A673 (cell line): ENCODE measurements around the gene IQGAP2. TPM values are rescaled to one million over a fixed set of nuclear protein-coding genes. Genes with fewer than 3 reads are reported as not detected.

Experiments used
- BruUV-seq: library from RNA; stranded (reverse); fragments of 400-500 nt; replicated peaks from 2 replicates; lab custom pipeline; 2021; lab: Mats Ljungman, UMichigan
- CTCF ChIA-PET: fragments of 300-600 bp; sonication (Branson Sonifier 250); formaldehyde crosslinking; loops from one replicate; lab custom pipeline; 2022; ENCODE audit warnings: antibody characterized with exemption; lab: Charles Lee
- POLR2A ChIA-PET: fragments of 300-600 bp; sonication (Branson Sonifier 250); formaldehyde crosslinking; loops from one replicate; lab custom pipeline; 2022; ENCODE audit warnings: antibody characterized with exemption; ENCODE audit not compliant: low non-redundant PET; lab: Charles Lee
- DNase-seq: peaks from one replicate; pipeline ENCODE4 v3.0.0-alpha.2; 2015; ENCODE audit warnings: low spot score
- H3K27ac ChIP-seq: fragments of 200-600 bp; sonication (generic); 2 replicates; pipeline ENCODE4 v1.5.1; 2016; ENCODE audit warnings: mixed run types, low read depth, mild to moderate bottlenecking, mixed read lengths, antibody characterized with exemption, low read length; ENCODE audit not compliant: poor library complexity, severe bottlenecking
- H3K27me3 ChIP-seq: fragments of 200-600 bp; sonication (generic); replicated peaks from 2 replicates; pipeline ENCODE4 v1.6.1; 2017; ENCODE audit warnings: mixed run types, low read depth, mild to moderate bottlenecking, mixed read lengths, antibody characterized with exemption, low read length; ENCODE audit not compliant: insufficient read depth, poor library complexity
- H3K36me3 ChIP-seq: fragments of 200-600 bp; sonication (generic); 2 replicates; pipeline ENCODE4 v1.6.1; 2016; ENCODE audit warnings: mixed run types, mild to moderate bottlenecking, mixed read lengths, antibody characterized with exemption, low read length; ENCODE audit not compliant: insufficient read depth, poor library complexity, severe bottlenecking
- H3K4me1 ChIP-seq: fragments of 200-600 bp; sonication (generic); 2 replicates; pipeline ENCODE4 v1.6.1; 2017; ENCODE audit warnings: mixed run types, mild to moderate bottlenecking, mixed read lengths, antibody characterized with exemption, low read length; ENCODE audit not compliant: insufficient read depth, poor library complexity, severe bottlenecking
- H3K4me3 ChIP-seq: fragments of 200-600 bp; sonication (generic); 2 replicates; pipeline ENCODE4 v1.5.1; 2016; ENCODE audit warnings: low read depth, mixed run types, mild to moderate bottlenecking, mixed read lengths, low read length; ENCODE audit not compliant: poor library complexity, severe bottlenecking
- H3K9me3 ChIP-seq: fragments of 200-600 bp; sonication (generic); 2 replicates; pipeline ENCODE4 v1.6.1; 2016; ENCODE audit warnings: mixed run types, low read depth, mild to moderate bottlenecking, mixed read lengths, antibody characterized with exemption, low read length; ENCODE audit not compliant: poor library complexity, severe bottlenecking
- EZH2 ChIP-seq: fragments of 200-600 bp; sonication (generic); IDR thresholded peaks from 2 replicates; pipeline ENCODE4 v1.6.1; 2017; ENCODE audit warnings: borderline replicate concordance, low read depth, mild to moderate bottlenecking, mixed read lengths, antibody characterized with exemption, low read length; ENCODE audit not compliant: poor library complexity, severe bottlenecking
- intact Hi-C: fragments of 100-400 bp; cut with micrococcal nuclease; formaldehyde crosslinking; loops from one replicate; pipeline ENCODE4 v1.10.0; 2022; ENCODE audit not compliant: unreplicated experiment
- total RNA-seq: library from RNA; stranded (reverse); gene quantifications from 2 replicates; pipeline ENCODE4 v1.2.3, GENCODE V29; 2021
- TF ChIP-seq, protein P1 (sequence below): fragments of 300-800, 200-600 bp; sonication (generic); conservative IDR thresholded peaks from 2 replicates; pipeline ENCODE4 v1.5.1; 2017; ENCODE audit warnings: low read depth, mild to moderate bottlenecking, antibody characterized with exemption, low read length, moderate library complexity, mixed read lengths

Gene IQGAP2
- total RNA-seq, 1 experiment from 2014 or later: 26.8 TPM

DNA sequence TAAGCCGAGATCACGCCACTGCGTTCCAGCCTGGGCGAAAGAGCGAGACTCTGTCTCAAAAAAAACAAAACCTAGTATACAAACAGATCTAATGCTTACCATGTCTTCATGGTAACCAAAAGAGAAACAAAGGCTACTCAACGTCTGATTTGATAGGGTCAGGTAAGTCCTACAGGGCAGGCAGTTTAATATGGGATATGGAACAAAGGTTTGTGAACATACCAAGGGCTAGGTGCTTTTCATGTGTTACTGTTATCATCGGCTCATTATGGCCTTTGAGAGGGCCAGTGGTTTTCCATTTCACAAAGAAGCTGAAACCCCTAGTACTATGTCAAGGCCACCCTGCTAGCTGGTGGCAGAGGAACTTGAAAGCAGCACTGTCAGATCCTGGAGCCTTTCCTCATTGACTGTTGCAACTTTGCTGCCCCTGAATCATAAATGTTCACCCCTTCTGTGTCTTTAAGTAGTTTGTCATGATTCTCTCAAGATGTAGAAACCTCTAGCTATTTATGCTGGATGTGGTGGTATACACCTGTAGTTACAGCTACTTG, 5.1 kb downstream of the IQGAP2 start:
- no TSS peak for BruUV-seq
- ChIA-PET CTCF (no interaction called here), POLR2A (interaction anchor here (0.5 kb wide), 1 partner anchor 43 kb away, joined by 3 read pairs; no protein-coding TSS in a partner anchor)

DNA sequence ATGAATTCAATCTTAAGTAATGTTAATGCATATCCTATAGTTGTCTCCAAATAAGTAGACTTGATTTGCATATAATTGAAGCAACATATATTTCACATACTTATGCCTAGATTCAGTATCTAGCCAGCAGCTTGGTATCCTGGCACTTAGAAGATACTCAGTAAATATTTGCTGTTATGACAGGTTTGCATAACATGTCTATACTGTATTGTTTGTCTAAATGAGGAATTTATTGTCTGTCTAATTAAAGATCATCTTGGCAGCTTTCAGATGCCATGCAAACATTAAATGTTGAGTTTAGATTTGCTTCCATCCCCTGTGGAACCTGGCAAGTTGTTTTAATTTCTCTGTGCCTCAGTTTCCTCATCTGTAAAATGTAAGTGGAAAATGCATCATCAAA, 9.4 kb downstream of the IQGAP2 start:
- CTCF ChIA-PET: no interaction called here
- POLR2A ChIA-PET: no interaction called here
- no TSS peak for BruUV-seq

More for the DNA sequence above, 5.1 kb downstream of the IQGAP2 start:
- no peak overlapping the region for H3K27ac ChIP-seq
- no peaks in the 10 kb centered on the region for H3K9me3 ChIP-seq
- intact Hi-C loops: loop anchor here (10.0 kb wide), 1 partner anchor 367 kb away; no protein-coding TSS in a partner anchor
- DNase-seq: no peak
- no peaks in the 10 kb centered on the region for H3K27me3 ChIP-seq
- peaks cover 17% of the 10 kb centered on the region for H3K4me1 ChIP-seq
- H3K36me3 ChIP-seq: no peaks in the 10 kb centered on the region
- no peak for TF ChIP-seq EZH2
- TF ChIP-seq, protein P1, sequence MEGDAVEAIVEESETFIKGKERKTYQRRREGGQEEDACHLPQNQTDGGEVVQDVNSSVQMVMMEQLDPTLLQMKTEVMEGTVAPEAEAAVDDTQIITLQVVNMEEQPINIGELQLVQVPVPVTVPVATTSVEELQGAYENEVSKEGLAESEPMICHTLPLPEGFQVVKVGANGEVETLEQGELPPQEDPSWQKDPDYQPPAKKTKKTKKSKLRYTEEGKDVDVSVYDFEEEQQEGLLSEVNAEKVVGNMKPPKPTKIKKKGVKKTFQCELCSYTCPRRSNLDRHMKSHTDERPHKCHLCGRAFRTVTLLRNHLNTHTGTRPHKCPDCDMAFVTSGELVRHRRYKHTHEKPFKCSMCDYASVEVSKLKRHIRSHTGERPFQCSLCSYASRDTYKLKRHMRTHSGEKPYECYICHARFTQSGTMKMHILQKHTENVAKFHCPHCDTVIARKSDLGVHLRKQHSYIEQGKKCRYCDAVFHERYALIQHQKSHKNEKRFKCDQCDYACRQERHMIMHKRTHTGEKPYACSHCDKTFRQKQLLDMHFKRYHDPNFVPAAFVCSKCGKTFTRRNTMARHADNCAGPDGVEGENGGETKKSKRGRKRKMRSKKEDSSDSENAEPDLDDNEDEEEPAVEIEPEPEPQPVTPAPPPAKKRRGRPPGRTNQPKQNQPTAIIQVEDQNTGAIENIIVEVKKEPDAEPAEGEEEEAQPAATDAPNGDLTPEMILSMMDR: no peak
- H3K4me3 ChIP-seq: no peak overlapping the region

DNA sequence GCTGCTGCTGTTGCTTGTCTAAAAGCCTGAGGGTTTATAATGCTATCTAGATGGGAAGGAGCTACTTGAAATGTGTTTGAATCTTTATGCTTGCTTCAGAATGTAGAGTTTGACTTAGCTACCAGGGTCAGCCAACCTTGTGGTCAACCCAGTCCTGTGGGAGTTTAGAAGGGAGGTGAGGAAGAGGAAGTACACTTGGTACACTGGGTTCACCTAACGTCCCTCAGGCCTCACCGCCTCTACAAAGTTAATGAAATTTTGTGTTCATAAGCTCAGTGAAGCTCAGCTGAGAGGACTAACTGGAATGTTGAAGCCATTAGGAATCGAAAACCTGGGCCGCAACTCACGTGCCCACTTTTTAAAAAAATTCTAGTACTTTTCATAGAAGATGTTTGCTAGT, 10.7 kb downstream of the IQGAP2 start:
- CTCF ChIA-PET: no interaction called here
- BruUV-seq: no TSS peak
- H3K4me3 ChIP-seq: no peak overlapping the region
- intact Hi-C loops: no loop called here
- H3K4me1 ChIP-seq: no peaks in the 10 kb centered on the region
- no peaks in the 10 kb centered on the region for H3K9me3 ChIP-seq
- H3K27me3 ChIP-seq: no peaks in the 10 kb centered on the region
- TF ChIP-seq, protein P1: no peak
- TF ChIP-seq EZH2: no peak
- no peak overlapping the region for H3K27ac ChIP-seq
- DNase-seq: no peak
- H3K36me3 ChIP-seq: no peaks in the 10 kb centered on the region
- POLR2A ChIA-PET: no interaction called here

More for the DNA sequence above, 9.4 kb downstream of the IQGAP2 start:
- H3K4me3 ChIP-seq: no peak overlapping the region
- TF ChIP-seq, protein P1: no peak
- TF ChIP-seq EZH2: no peak
- H3K9me3 ChIP-seq: no peaks in the 10 kb centered on the region
- no peaks in the 10 kb centered on the region for H3K36me3 ChIP-seq
- intact Hi-C loops: no loop called here
- H3K27me3 ChIP-seq: no peaks in the 10 kb centered on the region
- DNase-seq: no peak
- no peaks in the 10 kb centered on the region for H3K4me1 ChIP-seq
- H3K27ac ChIP-seq: no peak overlapping the region
